ENCODE measurements around the gene OBP2B. TPM values are rescaled to one million over a fixed set of nuclear protein-coding genes. Genes with fewer than 3 reads are reported as not detected.

Gene OBP2B
- polyA plus RNA-seq, 3 donors: not detected

GRCh38 chr9:133239533-133240090, 30.6 kb upstream of the OBP2B start:
- H3K9me3 Mint-ChIP-seq: no peaks in the 10 kb centered on the region
- no peak overlapping the region for H3K27ac ChIP-seq (ENCODE audit: low read depth in 1 of 2, low read length in 2 of 2)
- H2AFZ ChIP-seq (ENCODE audit: insufficient read depth, low read depth, low read length, poor library complexity, severe bottlenecking): peak overlapping the region; percentile 71
- H3K4me2 ChIP-seq (replicated peaks; ENCODE audit: extremely low read depth, low read length, poor library complexity, severe bottlenecking): no peak overlapping the region
- no peaks in the 10 kb centered on the region for H3K79me2 ChIP-seq (ENCODE audit: insufficient read depth, low read length)
- H3K36me3 Mint-ChIP-seq: no peaks in the 10 kb centered on the region
- H3K4me1 ChIP-seq (ENCODE audit: control insufficient read depth in 1 of 2, insufficient read depth in 2 of 2, low read length in 2 of 2): peaks cover 9 to 12% of the 10 kb centered on the region in 2 donors
- H3K27me3 Mint-ChIP-seq (ENCODE audit: low read depth in 3 of 3): peaks cover 8 to 25% (median 12%) of the 10 kb centered on the region in 3 donors
- H3K9ac ChIP-seq (ENCODE audit: insufficient read depth, low read length, poor library complexity, severe bottlenecking): no peak overlapping the region
- WGBS (ENCODE audit: insufficient coverage): 86% methylated on average over 8 of the region's 18 CpGs
- H3K9me3 ChIP-seq (replicated peaks in 1 of 2; ENCODE audit: control insufficient read depth in 1 of 2, insufficient read depth in 1 of 2, low read length in 2 of 2): no peaks in the 10 kb centered on the region
- intact Hi-C loops (cut with micrococcal nuclease): loop anchor here in 1 of 2 donors (1.0 to 10.0 kb wide), 2 partner anchors 165 to 247 kb away; no protein-coding TSS in a partner anchor
- H3K27me3 ChIP-seq (ENCODE audit: control insufficient read depth in 2 of 2, insufficient read depth in 2 of 2, low read length in 2 of 2): peaks cover 0 to 4% of the 10 kb centered on the region in 2 donors
- H3K36me3 ChIP-seq (replicated peaks in 1 of 2; ENCODE audit: control insufficient read depth in 1 of 2, insufficient read depth in 2 of 2, low read length in 2 of 2): no peaks in the 10 kb centered on the region
- no peaks in the 10 kb centered on the region for H4K20me1 ChIP-seq (ENCODE audit: insufficient read depth, low read length)
- no peak for TF ChIP-seq CTCF (IDR thresholded peaks at IDR 0.05)
- H3K27ac Mint-ChIP-seq: peak overlapping the region in 1 of 7 donors; percentile 10
- no peak for DNase-seq
- no peak overlapping the region for H3K4me3 ChIP-seq (replicated peaks in 1 of 3; ENCODE audit: low read depth in 2 of 3, low read length in 3 of 3)
- H3K4me1 Mint-ChIP-seq: peaks cover 13% of the 10 kb centered on the region
- no peak overlapping the region for H3K4me3 Mint-ChIP-seq

GRCh38 chr9:133238851-133239532, 29.9 kb upstream of the OBP2B start:
- H3K79me2 ChIP-seq (ENCODE audit: insufficient read depth, low read length): no peaks in the 10 kb centered on the region
- Mint-ChIP-seq H3K27ac (peak overlapping the region in 1 of 7 donors; percentile 41), H3K4me3 (peak overlapping the region; percentile 58 to 60), H3K27me3 (ENCODE audit: low read depth in 3 of 3) (peaks cover 8 to 25% (median 11%) of the 10 kb centered on the region in 3 donors), H3K36me3 (no peaks in the 10 kb centered on the region), H3K9me3 (no peaks in the 10 kb centered on the region), H3K4me1 (peaks cover 13% of the 10 kb centered on the region)
- peaks cover 9 to 12% of the 10 kb centered on the region in 2 donors for H3K4me1 ChIP-seq (ENCODE audit: control insufficient read depth in 1 of 2, insufficient read depth in 2 of 2, low read length in 2 of 2)
- intact Hi-C loops (cut with micrococcal nuclease): loop anchor here in 1 of 2 donors (1.0 to 10.0 kb wide), 2 partner anchors 166 to 247 kb away; no protein-coding TSS in a partner anchor
- H3K9me3 ChIP-seq (replicated peaks in 1 of 2; ENCODE audit: control insufficient read depth in 1 of 2, insufficient read depth in 1 of 2, low read length in 2 of 2): no peaks in the 10 kb centered on the region
- no peak overlapping the region for H3K27ac ChIP-seq (ENCODE audit: low read depth in 1 of 2, low read length in 2 of 2)
- peak overlapping the region; percentile 71 for H2AFZ ChIP-seq (ENCODE audit: insufficient read depth, low read depth, low read length, poor library complexity, severe bottlenecking)
- H3K36me3 ChIP-seq (replicated peaks in 1 of 2; ENCODE audit: control insufficient read depth in 1 of 2, insufficient read depth in 2 of 2, low read length in 2 of 2): no peaks in the 10 kb centered on the region
- peaks cover 0 to 4% of the 10 kb centered on the region in 2 donors for H3K27me3 ChIP-seq (ENCODE audit: control insufficient read depth in 2 of 2, insufficient read depth in 2 of 2, low read length in 2 of 2)
- WGBS (ENCODE audit: insufficient coverage): 0% methylated on average over 20 of the region's 26 CpGs
- peak overlapping the region; percentile 30 for H3K9ac ChIP-seq (ENCODE audit: insufficient read depth, low read length, poor library complexity, severe bottlenecking)
- peak overlapping the region in 2 of 3 experiments; percentile 10 to 54 for H3K4me3 ChIP-seq (replicated peaks in 1 of 3; ENCODE audit: low read depth in 2 of 3, low read length in 3 of 3)
- DNase-seq: peak; percentile 46 to 59 (median 50)
- peak overlapping the region; percentile 61 for H3K4me2 ChIP-seq (replicated peaks; ENCODE audit: extremely low read depth, low read length, poor library complexity, severe bottlenecking)
- no peaks in the 10 kb centered on the region for H4K20me1 ChIP-seq (ENCODE audit: insufficient read depth, low read length)
- TF ChIP-seq CTCF (IDR thresholded peaks at IDR 0.05): peak; percentile 76
